ENCODE measurements around the gene RTN4IP1.

The RTN4IP1 gene

GRCh38 chr6:106547601-106548453, 81.5 kb downstream of the RTN4IP1 start:
- no peak for DNase-seq

- no peak for DNase-seq
Observed at GRCh38 chr6:106546691-106547414, 82.4 kb downstream of the RTN4IP1 start.

- DNase-seq = no peak
Observed at GRCh38 chr6:106546261-106546690, 83.0 kb downstream of the RTN4IP1 start.

- no peak for DNase-seq
Observed at GRCh38 chr6:106540907-106541306, 88.4 kb downstream of the RTN4IP1 start.

GRCh38 chr6:106540432-106540831, 88.9 kb downstream of the RTN4IP1 start:
- DNase-seq = no peak

GRCh38 chr6:106539936-106540335, 89.4 kb downstream of the RTN4IP1 start:
- DNase-seq = no peak

- no peak for DNase-seq
Observed at GRCh38 chr6:106538145-106538544, 91.2 kb downstream of the RTN4IP1 start.

GRCh38 chr6:106537662-106538061, 91.6 kb downstream of the RTN4IP1 start:
- DNase-seq = no peak

GRCh38 chr6:106536851-106537250, 92.4 kb downstream of the RTN4IP1 start:
- no peak for DNase-seq

- no peak for DNase-seq
Observed at GRCh38 chr6:106536357-106536756, 92.9 kb downstream of the RTN4IP1 start.

- DNase-seq = no peak
Observed at GRCh38 chr6:106535012-106535411, 94.3 kb downstream of the RTN4IP1 start.

- DNase-seq = no peak
Observed at GRCh38 chr6:106534564-106534982, 94.7 kb downstream of the RTN4IP1 start.

GRCh38 chr6:106534004-106534403, 95.3 kb downstream of the RTN4IP1 start:
- no peak for DNase-seq

- DNase-seq = no peak
Observed at GRCh38 chr6:106533054-106533453, 96.2 kb downstream of the RTN4IP1 start.

- no peak for DNase-seq
Observed at GRCh38 chr6:106530502-106530901, 98.8 kb downstream of the RTN4IP1 start.

- no peak for DNase-seq
Observed at GRCh38 chr6:106530026-106530425, 99.3 kb downstream of the RTN4IP1 start.

GRCh38 chr6:106529438-106529837, 99.9 kb downstream of the RTN4IP1 start:
- no peak for DNase-seq

- no peak for DNase-seq
Observed at GRCh38 chr6:106528521-106528920, 100.8 kb downstream of the RTN4IP1 start.

- DNase-seq = no peak
Observed at GRCh38 chr6:106527979-106528378, 101.3 kb downstream of the RTN4IP1 start.

GRCh38 chr6:106527117-106527516, 102.2 kb downstream of the RTN4IP1 start:
- no peak for DNase-seq

GRCh38 chr6:106525882-106526275, 103.4 kb downstream of the RTN4IP1 start:
- no peak for DNase-seq

GRCh38 chr6:106525107-106525881, 104.0 kb downstream of the RTN4IP1 start:
- DNase-seq = no peak
